ENCODE data around the gene SLC15A1.
"Not testable (repeated sequence)": the region's sequence is repeated elsewhere in the genome, so short reads cannot be mapped to it uniquely, and the experiment has no call there.

The SLC15A1 gene

DNA sequence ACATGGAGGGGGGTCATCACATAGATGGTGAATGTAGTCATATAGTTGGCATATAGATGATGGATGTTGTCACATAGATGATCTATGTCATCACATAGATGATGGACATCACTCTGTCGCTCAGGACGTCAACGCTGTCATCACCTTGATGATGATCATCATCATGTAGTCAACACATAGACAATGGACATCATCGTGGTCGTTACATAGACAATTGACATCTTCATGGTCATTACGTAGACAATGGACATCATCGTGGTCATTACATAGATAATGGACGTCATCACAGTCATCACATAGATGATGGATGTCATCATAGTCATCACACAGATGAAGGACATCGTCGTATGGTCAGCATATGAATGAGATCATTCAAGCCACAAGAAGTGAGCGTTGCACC lies 28.6 kb upstream of the SLC15A1 start:
- no peak for DNase-seq

DNA sequence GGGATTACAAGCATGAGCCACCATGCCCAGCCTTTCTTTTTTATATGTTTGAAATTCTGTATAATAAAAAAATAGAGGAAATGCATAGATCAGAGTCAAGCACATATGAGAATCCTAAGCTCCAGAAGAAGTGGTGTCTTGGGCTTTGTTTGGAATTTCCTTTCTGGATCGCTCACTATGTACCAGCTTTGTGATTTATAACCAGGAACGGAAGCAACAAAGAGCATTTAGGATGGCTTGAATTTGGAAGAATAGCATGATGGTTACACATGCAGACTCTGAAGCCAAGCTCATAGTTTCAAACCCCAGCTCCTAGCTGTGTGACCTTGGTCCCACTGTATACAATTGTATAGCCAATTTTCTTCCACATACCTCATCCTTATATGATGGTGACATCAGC lies 28.0 kb upstream of the SLC15A1 start:
- no peak for DNase-seq

DNA sequence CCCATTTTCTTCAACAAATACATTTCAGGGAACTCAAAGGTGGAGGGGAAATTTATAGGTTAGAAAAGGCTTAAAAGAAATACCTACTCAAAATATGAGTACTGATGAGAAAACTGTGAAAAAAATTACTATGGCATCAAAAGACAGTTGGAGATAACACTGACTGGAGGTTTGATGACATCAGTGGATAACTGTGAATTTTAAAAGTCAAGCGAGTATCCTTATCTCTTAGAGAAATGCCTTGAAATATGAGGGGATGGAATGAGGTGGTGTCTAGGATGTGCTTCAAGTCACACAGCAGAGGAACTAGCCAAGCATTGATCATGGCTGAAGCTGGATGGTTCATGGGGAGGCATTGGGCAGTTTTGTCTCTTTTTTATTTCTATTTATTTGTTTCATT lies 27.2 kb upstream of the SLC15A1 start:
- no peak for DNase-seq

DNA sequence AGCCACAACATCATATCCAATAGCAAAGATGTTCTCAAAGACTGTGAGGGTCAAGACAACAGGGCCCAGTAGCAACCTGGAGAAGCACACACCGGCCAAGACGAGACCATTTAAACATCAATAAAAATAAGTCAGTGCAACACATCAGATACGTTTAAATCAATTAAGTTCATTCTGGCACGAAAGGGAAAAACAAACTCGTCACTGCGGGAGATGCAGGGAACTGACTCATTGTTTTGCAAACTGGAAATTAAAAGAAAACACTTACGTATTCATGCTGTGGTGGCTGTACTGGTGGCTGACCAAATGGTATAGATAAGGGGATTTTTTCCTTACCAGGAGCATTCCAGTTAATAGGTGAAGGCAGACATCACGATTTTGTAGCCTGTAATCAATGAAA lies 26.3 kb upstream of the SLC15A1 start:
- DNase-seq = no peak

DNA sequence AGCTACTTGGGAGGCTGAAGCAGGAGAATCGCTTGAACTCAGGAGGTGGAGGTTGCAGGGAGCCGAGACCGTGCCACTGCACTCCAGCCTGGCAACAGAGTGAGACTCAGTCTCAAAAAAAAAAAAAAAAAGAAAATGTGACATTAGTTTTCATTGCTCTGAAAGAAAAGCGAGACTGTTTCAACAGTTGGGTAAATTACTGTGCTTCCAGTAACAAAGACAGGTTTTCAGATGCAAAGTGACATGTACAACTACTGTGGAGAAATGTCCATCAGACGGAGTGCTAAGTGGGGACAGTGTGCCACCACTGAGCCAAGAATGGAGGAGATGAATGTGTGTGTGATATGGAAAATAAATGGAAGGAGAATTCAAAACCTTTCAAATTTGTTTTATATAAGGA lies 24.2 kb upstream of the SLC15A1 start:
- no peak for DNase-seq

DNA sequence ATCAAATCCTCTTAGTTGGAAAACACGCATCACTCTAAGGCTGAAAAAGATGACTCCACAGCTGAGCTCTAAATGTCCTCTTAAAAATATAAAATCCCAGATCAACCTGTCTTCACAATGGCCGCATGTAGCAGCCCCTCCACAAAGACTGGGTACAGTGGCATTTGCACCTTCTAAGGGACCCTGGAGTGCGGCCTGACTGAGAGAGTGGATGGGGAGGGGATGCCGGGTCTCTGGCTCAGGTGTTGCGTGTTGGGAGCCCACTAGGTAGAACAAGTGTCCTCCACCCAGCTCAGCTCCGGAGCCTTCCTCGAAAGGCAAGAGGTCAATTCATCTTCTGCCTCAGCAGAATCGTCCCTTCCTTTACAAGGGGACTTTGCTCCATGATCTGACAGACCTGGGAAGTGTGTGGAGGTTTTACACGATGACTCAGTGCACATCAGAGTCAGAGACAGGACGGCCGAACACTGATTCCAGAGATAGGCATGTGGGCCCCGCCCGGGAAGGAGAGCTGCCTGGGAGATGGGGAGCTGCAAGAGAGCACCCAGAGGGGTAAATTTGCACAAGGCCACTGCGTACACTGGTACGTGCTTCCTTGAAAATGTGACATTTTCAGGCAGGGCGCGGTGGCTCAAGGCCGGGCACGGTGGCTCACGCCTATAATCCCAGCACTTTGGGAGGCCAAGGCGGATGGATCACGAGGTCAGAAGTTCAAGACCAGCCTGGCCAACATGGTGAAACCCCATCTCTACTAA lies 23.5 kb upstream of the SLC15A1 start:
- no peak for DNase-seq

DNA sequence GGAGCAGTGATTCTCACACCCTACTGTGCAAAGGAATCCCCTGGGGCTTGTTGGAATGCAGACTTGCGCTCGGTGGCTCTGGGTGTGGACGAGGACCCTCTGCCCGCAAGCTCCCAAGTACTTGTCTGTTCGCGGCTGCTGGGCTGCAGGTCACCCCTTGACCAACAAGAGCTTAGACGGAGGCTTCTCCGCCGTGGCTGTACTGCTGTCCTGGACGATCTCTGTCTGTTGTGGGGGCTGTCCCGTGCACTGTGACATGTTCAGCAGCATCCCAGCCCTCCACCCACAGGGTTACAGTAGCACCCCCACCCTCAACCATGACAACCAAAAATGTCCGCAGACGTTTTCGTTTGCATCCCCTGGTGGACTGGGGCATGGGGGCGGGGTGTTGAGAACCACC lies 22.9 kb upstream of the SLC15A1 start:
- no peak for DNase-seq

DNA sequence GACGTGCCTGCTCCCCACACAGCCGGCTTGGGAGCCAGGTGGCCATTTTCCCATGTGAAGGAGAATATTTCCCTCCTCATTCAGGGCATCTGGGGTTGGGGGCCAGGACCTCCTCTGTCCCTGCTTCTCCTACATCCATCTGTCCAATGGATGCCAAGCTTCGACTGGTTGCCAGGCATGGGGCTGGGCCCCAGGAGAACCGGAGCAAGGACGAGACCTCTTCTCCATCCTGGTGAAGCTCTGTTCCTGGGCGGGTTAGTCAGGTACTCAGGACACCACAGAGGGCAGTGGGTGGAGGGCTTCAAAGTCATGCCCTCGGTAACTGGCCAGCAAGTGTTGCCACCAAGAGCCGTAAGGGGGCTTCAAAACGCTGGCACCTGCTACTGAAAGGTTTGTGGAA lies 22.3 kb upstream of the SLC15A1 start:
- no peak for DNase-seq

DNA sequence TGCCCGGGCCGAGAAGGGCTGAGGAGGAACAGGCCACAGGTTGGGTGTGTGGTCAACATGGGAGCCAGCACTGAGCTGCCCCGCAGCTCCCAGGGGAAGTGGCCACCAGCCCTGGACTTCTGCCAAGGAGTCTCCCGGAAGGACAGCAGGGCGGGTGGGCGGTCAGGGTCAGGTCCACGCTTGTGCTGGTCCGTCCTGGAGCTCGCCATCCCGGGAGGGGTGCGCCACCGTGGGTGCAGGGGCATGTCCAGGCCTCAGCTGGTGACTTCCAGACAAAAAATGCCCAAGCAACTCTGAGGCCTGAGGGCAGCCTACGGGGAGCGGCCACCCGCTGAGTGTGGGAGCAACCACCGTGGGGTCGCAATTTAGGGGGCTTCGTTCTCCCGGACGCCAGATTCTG lies 21.4 kb upstream of the SLC15A1 start:
- DNase-seq = no peak

DNA sequence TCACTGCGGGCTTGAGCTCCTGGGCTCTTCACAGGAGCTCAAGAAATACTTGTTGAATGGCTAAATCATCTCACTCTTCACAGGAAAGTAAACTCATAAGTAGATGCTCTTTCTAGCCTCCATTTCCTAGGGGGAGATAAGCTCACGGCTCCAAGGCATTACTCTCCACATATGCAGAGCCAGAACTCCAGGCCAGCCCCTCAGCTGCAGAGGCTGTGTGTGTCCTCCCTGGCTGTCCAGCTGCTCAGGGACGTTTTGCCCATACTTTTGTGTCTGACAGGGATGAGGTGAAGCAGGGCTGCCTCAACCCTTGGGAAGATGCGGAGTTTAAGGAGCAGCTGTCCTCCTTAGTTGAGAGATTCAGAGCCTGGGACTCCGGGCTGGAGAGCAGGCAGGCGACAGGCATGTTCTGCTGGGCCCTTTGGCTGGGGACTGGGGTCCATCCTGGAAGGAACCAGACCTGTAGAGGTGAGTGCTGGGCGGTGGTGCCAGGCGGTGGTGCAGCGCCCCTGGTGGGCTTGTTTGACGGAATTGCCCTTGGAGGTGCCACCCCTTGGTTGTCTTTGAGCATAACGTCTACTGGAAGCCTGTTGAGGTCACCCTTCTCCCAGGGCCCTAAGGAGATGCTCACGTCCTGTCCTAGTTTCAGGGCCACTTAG lies 20.5 kb upstream of the SLC15A1 start:
- DNase-seq = no peak

DNA sequence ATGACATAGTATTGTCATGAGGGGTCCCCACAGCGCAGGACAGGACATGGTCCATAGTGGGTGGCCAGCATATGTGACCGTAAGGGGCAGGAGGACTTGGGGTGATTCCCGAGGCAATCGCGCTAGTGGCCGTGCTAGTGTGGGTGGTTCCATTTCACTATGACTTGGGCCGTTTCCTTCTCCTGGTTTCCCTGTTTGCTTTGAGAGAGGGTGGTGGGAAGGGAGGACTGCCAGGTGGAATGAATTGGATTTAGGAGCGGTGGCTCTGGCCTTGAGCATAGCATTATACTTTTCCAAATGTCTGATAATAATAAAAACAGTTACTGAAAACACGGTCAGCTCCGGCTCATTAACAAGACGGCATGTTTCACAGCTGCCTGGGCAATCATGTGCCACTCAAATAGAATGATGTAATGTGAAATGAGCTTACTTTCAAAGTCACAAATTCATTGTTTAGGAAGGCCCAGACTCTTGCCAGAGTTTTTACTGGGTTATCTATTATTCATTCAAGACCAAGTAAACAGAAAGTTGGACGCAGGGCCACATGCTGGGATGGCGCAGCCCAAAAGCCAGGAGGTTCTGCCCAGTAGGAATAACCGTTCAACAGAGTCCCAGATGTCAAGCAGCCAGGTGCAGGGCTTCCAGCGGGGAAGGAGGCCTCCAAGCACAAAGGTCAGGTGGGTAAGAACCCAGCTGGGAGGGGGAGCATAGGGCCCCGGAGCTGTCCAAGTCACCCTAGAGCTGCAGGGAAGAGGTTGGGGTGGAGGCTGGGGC lies 19.6 kb upstream of the SLC15A1 start:
- no peak for DNase-seq

DNA sequence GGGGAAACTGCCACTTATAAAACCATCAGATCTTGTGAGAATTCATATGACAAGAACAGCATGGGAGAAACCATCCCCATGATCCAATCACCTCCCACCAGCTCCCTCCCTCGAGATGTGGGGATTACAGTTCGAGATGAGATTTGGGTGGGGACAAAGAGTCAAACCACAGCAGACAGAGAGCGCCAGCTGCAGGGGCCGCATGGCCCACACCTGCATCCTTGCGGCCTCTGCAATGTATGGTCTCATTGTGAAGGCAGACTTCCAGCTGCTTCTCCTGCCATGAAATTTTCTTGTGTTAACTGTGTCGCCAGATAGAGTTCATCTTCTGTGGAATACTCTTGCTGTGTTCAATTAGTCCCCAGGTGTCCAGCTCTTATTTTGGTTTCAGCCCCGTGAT lies 17.3 kb upstream of the SLC15A1 start:
- no peak for DNase-seq

DNA sequence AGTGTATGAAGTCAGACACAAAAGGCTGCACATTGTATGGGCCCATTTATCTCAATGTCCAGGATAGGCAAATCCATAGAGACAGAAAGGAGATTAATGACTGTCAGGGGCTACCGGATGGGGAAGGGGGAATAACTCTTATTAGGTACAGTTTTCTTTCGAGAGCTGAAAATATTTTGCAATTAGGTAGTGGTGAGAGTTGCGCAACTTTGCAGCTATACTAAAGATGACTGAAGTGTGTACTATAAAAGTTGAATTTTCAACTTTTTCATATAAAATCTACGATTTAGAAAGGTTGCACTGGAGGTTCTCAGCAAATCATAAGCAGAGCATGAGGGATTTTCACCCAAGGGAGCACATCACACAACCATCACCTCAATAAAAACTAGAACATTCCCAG lies 16.1 kb upstream of the SLC15A1 start:
- no peak for DNase-seq

DNA sequence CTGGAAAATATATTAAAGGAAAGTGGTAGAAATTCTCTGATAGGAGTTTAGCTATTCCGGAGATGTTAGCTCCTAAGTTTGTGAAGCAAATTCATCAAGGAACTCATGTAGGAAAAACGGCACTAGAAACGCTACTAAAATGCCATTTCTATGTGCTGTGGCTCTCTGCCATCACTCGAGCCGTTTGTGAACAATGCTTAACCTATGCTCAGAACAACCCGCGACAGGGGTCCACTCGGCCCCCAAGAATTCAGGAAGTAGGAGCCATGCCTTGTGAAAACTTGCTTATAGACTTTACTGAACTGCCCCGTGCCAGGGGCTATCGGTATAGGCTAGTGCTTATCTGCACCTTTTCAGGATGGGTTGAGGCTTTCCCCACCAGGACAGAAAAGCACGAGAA lies 14.2 kb upstream of the SLC15A1 start:
- no peak for DNase-seq

DNA sequence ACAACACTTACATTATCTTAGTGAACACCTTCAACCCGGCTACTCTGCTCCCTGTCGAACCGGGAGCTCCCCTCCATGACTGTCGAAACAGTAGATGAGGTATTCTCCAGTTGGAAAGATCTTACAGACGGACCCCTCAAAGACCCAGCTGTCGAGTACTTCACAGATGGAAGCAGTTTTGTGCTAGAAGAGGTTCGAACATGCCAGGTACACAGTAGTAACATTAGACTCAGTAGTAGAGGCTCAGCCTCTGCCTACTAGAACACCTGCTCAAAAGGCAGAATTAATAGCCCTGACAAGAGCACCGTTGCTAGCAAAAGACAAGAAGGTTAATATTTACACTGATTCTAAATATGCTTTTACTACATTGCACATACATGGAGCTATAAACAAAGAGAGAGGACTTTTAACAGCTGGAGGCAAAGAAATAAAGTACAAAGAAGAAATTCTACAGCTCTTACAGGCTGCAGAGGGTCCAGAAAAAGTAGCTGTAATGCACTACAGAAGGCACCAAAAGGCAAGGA lies 13.6 kb upstream of the SLC15A1 start:
- DNase-seq = no peak

DNA sequence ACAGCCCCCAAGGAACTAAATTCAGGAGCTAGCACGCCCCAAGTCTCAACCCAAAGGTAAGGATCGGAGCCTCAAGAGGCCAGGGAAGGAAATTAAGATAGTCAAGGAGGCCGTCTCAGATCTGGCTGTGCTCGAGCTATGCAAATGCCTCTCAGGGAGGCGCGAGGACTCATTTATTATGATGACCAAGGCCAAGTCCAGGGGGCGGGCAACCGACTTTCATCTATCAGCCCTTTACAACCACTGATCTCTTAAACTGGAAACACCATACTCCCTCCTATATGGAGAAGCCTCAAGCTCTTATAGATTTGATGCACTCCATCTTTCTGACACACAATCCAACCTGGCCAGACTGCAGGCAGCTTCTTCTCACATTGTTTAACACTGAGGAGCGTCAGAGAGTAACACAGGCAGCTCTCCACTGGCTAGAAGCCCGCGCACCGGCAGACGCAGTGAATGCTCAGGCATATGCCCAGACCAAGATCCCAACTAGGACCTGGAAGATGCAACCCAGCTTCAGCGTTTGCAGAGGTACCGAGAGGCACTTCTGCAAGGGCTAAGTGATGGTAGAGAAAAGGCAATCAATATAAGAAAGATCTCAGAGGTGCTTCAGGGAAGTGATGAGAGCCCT lies 9.6 kb upstream of the SLC15A1 start:
- DNase-seq = no peak

DNA sequence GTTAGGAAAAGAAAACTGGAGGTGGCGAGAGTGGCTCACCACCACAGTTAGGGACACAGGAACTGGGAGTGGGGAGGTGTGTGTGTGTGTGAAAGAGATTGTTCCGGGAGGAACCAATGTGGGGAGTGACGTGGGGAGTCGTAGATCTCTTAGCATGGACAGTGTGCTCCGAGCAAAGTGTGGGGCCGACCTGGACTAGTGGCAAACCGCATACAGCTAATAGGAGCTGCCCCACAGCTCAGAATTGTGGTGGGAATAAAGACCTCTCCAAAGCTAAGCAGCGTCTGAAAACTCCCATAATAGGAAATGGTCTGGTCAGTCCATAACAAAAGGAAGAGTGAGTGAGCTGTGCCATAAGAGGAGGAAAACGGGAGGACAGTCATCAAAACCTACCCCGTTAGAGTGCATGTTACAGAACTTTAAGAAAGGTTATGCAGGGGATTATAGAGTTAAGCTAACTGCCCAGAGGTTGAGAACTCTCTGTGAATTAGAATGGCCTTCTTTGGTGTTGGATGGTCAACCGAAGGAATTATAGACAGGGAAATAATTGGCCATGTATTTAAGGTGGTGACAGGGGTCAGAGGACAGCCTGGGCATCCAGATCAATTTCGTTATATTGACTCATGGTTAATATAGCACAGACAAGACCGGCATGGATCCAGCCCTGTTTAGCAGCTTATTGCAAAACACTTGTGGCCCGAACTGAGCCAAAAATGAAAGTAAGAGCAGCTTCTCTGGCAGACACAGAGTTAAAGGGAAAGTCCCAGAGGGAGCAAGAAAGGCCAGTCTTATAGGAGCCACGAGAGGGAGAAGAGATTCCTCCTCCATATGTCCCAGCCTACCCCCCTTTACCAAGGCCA lies 8.9 kb upstream of the SLC15A1 start:
- no peak for DNase-seq

DNA sequence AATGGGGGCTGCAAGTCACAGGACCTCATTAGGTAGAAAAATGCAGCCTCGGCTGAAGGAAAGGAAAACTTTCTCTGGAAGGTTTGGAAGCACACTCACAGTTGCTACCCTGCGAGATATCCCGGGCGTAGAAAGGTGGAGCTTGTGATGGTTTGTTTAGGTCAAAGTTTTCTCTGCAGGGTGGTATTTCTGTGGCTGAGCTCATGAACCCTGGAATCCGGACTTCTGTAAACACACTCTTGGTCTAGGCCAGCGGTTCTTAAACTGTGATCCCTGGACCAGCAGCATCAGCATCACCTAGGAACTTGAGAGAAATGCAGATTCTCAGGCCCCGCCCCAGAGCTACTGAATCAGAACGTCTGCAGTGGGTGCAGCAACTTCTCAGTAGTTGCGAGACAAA lies 3.3 kb upstream of the SLC15A1 start:
- DNase-seq = no peak

DNA sequence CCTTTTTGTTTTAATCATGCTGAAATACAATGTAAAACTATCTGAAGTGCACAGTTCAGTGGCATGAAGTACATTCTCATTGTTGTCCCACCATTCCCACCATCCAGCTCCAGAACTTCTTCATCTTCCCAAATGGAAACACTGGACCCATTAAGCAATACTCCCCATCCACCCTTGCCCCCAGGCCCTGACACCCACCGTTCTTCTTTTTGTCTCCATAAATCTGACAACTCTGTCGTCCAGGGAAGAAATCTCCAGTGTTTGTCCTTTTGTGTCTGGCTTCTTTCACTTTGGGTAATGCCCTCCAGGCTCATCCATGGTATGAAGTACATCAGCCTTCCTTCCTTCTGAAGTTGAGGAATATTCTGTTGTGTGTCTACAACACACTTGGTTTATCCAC lies 2.6 kb upstream of the SLC15A1 start:
- no peak for DNase-seq

DNA sequence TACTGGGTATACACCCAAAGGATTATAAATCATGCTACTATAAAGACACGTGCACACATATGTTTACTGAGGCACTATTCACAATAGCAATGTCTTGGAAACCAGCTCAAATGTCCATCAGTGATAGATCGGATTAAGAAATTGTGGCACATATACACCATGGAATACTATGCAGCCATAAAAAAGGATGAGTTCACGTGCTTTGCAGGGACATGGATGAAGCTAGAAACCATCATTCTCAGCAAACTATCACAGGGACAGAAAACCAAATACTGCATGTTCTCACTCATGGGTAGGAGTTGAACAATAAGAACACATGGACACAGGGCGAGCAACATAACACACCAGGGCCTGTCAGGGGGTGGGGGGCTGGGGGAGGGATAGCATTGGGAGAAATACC lies 2.0 kb upstream of the SLC15A1 start:
- DNase-seq = not testable (repeated sequence)

DNA sequence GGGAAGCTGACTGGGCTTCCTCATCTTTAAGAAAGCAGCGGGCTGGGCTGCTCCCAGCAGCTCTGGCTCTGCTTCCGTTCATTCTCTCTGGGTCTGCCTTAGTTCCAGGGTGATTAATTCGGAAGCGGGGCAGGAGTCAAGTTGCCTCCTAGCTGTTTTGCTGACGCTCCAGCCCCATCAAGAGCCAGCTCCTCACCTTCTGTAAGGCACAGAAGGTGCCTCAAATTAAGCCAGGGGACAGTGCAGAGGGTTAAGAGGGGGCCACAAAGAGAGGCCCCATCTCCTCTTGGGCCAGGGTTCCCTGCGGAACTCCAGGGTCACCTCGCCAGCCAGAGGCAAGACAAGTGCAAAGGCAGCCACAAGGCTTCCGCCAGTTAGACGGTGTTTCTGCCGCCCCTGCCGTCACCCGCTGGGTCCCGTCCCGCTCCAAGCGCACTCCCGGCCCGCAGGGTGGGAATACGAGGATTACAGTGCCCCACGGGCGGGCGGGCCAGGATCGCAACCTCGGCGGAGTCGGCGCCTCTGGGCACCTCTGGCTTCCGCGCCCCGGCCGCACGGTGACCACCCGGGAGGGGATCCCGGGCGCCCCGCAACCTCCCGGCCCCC lies 508 bp downstream of the SLC15A1 start:
- DNase-seq = peak; percentile 50

DNA sequence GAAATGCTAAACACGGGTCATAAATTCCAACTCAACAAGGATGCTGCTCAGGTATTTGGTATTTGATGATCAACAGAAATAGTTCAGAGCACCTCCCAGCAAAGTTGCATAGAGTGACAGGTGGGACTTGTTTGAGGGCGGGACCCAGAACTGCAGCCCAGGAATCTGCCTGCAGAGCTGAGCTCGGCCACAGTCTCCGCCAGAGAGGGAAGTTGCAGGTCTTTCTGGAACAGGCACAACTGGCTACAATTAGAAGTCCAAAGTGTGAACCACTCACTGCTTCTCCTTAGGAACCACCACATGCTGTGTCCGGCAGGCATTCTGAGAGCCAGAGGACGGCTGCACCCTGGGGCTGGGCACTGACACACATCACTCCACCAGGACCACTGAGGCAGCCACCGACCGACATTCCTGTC lies 1.1 kb downstream of the SLC15A1 start:
- peak; percentile 9 for DNase-seq
